ENCODE measurements around the gene DKK3. TPM values are rescaled to one million over a fixed set of nuclear protein-coding genes. Genes with fewer than 3 reads are reported as not detected.

DKK3 gene
- total RNA-seq, 1 donor from 2014 or later: not detected

GRCh38 chr11:11947825-11948224 is 60.6 kb downstream of the DKK3 start:
- intact Hi-C loops (cut with micrococcal nuclease): no loop called here

GRCh38 chr11:11946878-11947277 is 61.5 kb downstream of the DKK3 start:
- intact Hi-C loops (cut with micrococcal nuclease): no loop called here

GRCh38 chr11:11946180-11946579 is 62.2 kb downstream of the DKK3 start:
- intact Hi-C loops (cut with micrococcal nuclease): no loop called here

- intact Hi-C loops (cut with micrococcal nuclease): no loop called here
Measured at GRCh38 chr11:11944444-11944843, 64.0 kb downstream of the DKK3 start.

- intact Hi-C loops (cut with micrococcal nuclease): no loop called here
Measured at GRCh38 chr11:11942668-11943067, 65.8 kb downstream of the DKK3 start.

GRCh38 chr11:11940551-11940950 is 67.9 kb downstream of the DKK3 start:
- intact Hi-C loops (cut with micrococcal nuclease): no loop called here

GRCh38 chr11:11937957-11938356 is 70.5 kb downstream of the DKK3 start:
- intact Hi-C loops (cut with micrococcal nuclease): no loop called here

GRCh38 chr11:11937433-11937832 is 71.0 kb downstream of the DKK3 start:
- intact Hi-C loops (cut with micrococcal nuclease): no loop called here

- intact Hi-C loops (cut with micrococcal nuclease): no loop called here
Measured at GRCh38 chr11:11935536-11935935, 72.9 kb downstream of the DKK3 start.

- intact Hi-C loops (cut with micrococcal nuclease): loop anchor here (1.0 to 5.0 kb wide), 3 partner anchors 36 to 351 kb away; no protein-coding TSS in a partner anchor
Measured at GRCh38 chr11:11931461-11932055, 76.9 kb downstream of the DKK3 start.

- intact Hi-C loops (cut with micrococcal nuclease): loop anchor here (2.0 to 5.0 kb wide), 2 partner anchors 37 to 353 kb away; no protein-coding TSS in a partner anchor
Measured at GRCh38 chr11:11929920-11930319, 78.5 kb downstream of the DKK3 start.

GRCh38 chr11:11923828-11924227 is 84.6 kb downstream of the DKK3 start:
- intact Hi-C loops (cut with micrococcal nuclease): no loop called here

- intact Hi-C loops (cut with micrococcal nuclease): no loop called here
Measured at GRCh38 chr11:11916981-11917399, 91.4 kb downstream of the DKK3 start.

- intact Hi-C loops (cut with micrococcal nuclease): no loop called here
Measured at GRCh38 chr11:11915625-11916024, 92.8 kb downstream of the DKK3 start.

GRCh38 chr11:11913395-11913794 is 95.0 kb downstream of the DKK3 start:
- intact Hi-C loops (cut with micrococcal nuclease): no loop called here

Other genes starting within 250 kb of the DKK3 start
- 38.7 and 41.0 TPM in 2 replicates for gene USP47, start 166.7 kb downstream of the DKK3 start, total RNA-seq
- gene MICAL2, start 102.0 kb upstream of the DKK3 start, total RNA-seq: 87.6 and 95.7 TPM in 2 replicates

All from T-helper 2 cell treated with Interferon-gamma antibody and Interleukin-4, amounts not matched to agents 100 ng/mL and 5 ng/mL, for 36 hours (primary cell).